CD4-positive, alpha-beta T cell treated with Interleukin-15 for 1 hour (primary cell): ENCODE data around the gene GALNT14.
"Not testable (repeated sequence)": the region's sequence is repeated elsewhere in the genome, so short reads cannot be mapped to it uniquely, and the experiment has no call there.

Experiments
- DNase-seq: peaks from one replicate; pipeline ENCODE4 v3.0.0-alpha.2; 2020

Gene GALNT14

GRCh38 chr2:30934066-30934465 lies 204.2 kb downstream of the GALNT14 start:
- no peak for DNase-seq

- no peak for DNase-seq
Observed at GRCh38 chr2:30933496-30933895, 204.7 kb downstream of the GALNT14 start.

GRCh38 chr2:30932870-30933269 lies 205.4 kb downstream of the GALNT14 start:
- no peak for DNase-seq

GRCh38 chr2:30931841-30932407 lies 206.3 kb downstream of the GALNT14 start:
- DNase-seq, result no peak

- no peak for DNase-seq
Observed at GRCh38 chr2:30930716-30931115, 207.5 kb downstream of the GALNT14 start.

GRCh38 chr2:30927465-30928075 lies 210.7 kb downstream of the GALNT14 start:
- no peak for DNase-seq

GRCh38 chr2:30926606-30927005 lies 211.6 kb downstream of the GALNT14 start:
- no peak for DNase-seq

- DNase-seq, result no peak
Observed at GRCh38 chr2:30923623-30924022, 214.6 kb downstream of the GALNT14 start.

- DNase-seq, result no peak
Observed at GRCh38 chr2:30920511-30920910, 217.7 kb downstream of the GALNT14 start.

GRCh38 chr2:30915486-30915885 lies 222.8 kb downstream of the GALNT14 start:
- DNase-seq, result no peak

- DNase-seq, result no peak
Observed at GRCh38 chr2:30914456-30914855, 223.8 kb downstream of the GALNT14 start.

GRCh38 chr2:30912056-30912455 lies 226.2 kb downstream of the GALNT14 start:
- no peak for DNase-seq

- DNase-seq, result no peak
Observed at GRCh38 chr2:30911327-30911726, 226.9 kb downstream of the GALNT14 start.

GRCh38 chr2:30910686-30911085 lies 227.6 kb downstream of the GALNT14 start:
- no peak for DNase-seq

GRCh38 chr2:30904437-30904836 lies 233.8 kb downstream of the GALNT14 start:
- not testable (repeated sequence) for DNase-seq

GRCh38 chr2:30903326-30903725 lies 234.9 kb downstream of the GALNT14 start:
- no peak for DNase-seq

GRCh38 chr2:30900381-30900780 lies 237.9 kb downstream of the GALNT14 start:
- DNase-seq, result no peak

- DNase-seq, result no peak
Observed at GRCh38 chr2:30899516-30900054, 238.7 kb downstream of the GALNT14 start.

GRCh38 chr2:30897539-30897938 lies 240.7 kb downstream of the GALNT14 start:
- DNase-seq, result no peak

GRCh38 chr2:30894498-30895119 lies 243.6 kb downstream of the GALNT14 start:
- DNase-seq, result no peak

GRCh38 chr2:30888852-30889409 lies 249.3 kb downstream of the GALNT14 start:
- DNase-seq, result no peak

- no peak for DNase-seq
Observed at GRCh38 chr2:30886080-30886479, 252.2 kb downstream of the GALNT14 start.

GRCh38 chr2:30883822-30884221 lies 254.4 kb downstream of the GALNT14 start:
- DNase-seq, result no peak

GRCh38 chr2:30883184-30883583 lies 255.1 kb downstream of the GALNT14 start:
- no peak for DNase-seq
